ENCODE results near the gene DUOXA1. TPM values are rescaled to one million over a fixed set of nuclear protein-coding genes. Genes with fewer than 3 reads are reported as not detected.
"Not testable (repeated sequence)": the region's sequence is repeated elsewhere in the genome, so short reads cannot be mapped to it uniquely, and the experiment has no call there.

The DUOXA1 gene
- total RNA-seq, 1 donor from 2014 or later, result 3.2 TPM

DNA sequence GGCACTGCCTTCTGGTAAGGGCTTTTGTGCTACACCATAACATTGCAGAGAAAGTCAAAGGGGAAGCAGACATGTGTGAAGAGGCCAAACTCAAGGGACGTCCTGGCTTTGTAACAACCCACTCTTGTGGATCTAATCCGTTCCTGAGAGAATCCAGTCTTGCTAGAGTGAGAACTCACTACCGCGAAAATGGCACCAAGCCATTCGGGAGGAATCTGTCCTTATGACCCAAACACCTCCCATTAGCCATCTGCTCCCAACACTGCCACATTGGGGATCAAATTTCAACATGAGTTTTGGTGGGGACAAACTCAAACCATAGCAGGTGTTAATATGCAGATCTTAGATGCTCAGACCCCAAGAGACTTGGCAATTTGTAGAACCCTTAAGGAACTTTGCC is 50.5 kb downstream of the DUOXA1 start:
- not testable (repeated sequence) for H3K4me1 Mint-ChIP-seq (ENCODE audit: unreplicated experiment); H3K9me3 Mint-ChIP-seq; H3K4me3 Mint-ChIP-seq; H3K27me3 Mint-ChIP-seq; H3K27ac Mint-ChIP-seq; H3K36me3 Mint-ChIP-seq; DNase-seq (ENCODE audit: extremely low spot score, unreplicated experiment)

DNA sequence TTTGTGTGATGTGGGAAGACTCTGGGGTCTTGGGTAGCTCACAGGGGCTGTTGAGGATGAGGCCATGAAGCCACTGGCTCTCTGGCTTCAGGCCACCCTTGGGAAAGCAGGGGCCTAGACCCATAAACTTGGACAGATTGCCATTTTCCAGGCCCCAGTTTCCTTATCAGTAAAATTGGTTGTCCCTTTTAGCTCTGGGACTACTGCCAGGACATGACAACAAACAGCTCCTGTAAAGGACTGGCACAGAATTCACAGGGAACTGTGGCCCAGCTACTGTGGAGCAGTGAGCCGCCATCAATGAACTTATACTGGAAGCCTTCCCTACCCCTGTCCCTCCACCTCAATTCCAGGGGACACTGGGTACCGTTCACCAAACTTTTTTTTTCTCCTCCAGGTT is 52.3 kb downstream of the DUOXA1 start:
- not testable (repeated sequence) for H3K4me3 Mint-ChIP-seq; H3K9me3 Mint-ChIP-seq; H3K4me1 Mint-ChIP-seq (ENCODE audit: unreplicated experiment); H3K27me3 Mint-ChIP-seq; DNase-seq (ENCODE audit: extremely low spot score, unreplicated experiment); H3K36me3 Mint-ChIP-seq; H3K27ac Mint-ChIP-seq

DNA sequence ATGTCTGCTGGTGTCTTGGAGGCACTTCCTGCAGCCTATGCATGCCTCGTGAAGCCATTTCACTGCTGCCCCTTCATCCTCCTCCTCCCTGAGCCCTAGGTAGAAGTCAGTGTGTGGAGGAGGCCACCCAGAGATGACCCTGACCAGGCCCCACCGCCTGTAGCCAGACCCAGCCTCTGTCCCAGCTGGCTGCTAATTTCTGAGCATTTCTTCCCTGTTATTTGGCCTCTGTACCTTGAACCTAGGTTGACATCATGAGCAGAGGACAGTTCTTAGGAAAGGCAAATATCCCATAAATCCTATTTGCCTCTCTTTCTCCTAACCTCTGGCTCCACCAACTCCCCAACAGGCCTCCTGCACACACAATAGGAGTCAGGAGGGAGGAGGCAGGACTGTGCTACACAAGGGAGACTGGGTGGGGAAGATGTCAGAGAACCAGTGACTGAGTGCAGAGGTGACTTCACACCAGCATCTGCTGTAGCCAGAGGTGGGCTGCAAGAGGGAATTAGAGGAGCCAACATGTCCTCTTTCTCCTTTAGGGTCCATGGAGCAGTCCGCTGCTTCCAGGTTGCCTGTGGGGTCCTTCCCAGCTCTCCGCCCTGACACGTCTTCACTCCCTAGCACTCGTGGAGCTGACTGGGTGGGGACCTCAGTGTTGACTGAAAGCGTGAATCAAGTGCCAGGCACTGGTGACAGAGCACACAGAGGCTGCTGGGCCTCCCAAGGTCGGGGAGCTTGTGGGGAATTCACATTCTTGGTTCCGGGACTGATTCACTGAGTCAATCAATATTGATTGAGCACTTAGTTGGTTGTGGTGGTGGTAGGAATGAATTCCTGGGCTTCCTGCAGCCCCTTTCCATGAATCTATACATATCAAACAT is 54.0 kb downstream of the DUOXA1 start:
- DNase-seq (ENCODE audit: extremely low spot score, unreplicated experiment); H3K9me3 Mint-ChIP-seq; H3K36me3 Mint-ChIP-seq; H3K4me1 Mint-ChIP-seq (ENCODE audit: unreplicated experiment); H3K27me3 Mint-ChIP-seq; H3K4me3 Mint-ChIP-seq; H3K27ac Mint-ChIP-seq: not testable (repeated sequence)

DNA sequence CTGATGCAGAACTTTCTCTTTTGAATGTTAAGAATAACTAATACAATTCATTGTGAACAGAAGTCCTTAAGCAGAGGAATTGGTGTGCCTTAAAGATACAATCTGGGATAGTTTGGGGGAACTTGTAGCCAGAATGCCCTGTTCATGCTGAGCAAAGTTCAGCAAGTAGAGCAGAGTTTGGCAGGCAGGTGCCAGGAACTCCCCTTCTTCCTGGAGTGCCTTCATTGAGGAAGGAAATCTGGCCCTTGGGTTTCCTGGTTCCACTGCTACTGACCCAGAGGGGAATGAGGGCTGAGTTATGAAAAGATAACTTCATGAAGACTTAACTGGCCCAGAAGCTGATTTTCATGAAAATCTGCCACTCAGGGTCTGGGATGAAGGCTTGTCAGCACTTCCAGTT is 56.1 kb downstream of the DUOXA1 start:
- H3K4me3 Mint-ChIP-seq; H3K27me3 Mint-ChIP-seq; DNase-seq (ENCODE audit: extremely low spot score, unreplicated experiment); H3K9me3 Mint-ChIP-seq; H3K27ac Mint-ChIP-seq; H3K36me3 Mint-ChIP-seq; H3K4me1 Mint-ChIP-seq (ENCODE audit: unreplicated experiment): not testable (repeated sequence)

DNA sequence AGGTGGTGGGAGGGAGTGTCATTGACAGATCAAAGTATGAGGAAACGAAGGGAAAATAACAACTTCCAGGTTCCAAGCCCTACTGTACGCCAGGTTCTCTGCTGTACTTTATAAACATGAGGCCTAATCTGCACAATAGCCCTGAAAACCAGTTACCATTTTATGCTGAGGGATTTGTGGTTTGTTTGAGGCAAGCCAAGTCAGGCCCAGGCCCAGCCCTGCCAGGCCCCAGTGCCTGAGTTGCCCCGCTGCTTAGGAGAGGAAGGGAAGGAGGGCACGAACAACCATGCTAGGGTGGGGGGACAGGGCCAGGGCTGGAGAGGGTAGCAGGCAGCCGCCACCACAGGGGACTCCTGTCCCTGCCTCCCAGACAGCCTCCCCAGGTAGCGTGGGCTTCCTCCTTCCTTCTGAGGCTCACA is 59.7 kb downstream of the DUOXA1 start:
- not testable (repeated sequence) for H3K9me3 Mint-ChIP-seq; H3K36me3 Mint-ChIP-seq; DNase-seq (ENCODE audit: extremely low spot score, unreplicated experiment); H3K27ac Mint-ChIP-seq; H3K4me3 Mint-ChIP-seq; H3K4me1 Mint-ChIP-seq (ENCODE audit: unreplicated experiment); H3K27me3 Mint-ChIP-seq

Other genes starting within 250 kb of the DUOXA1 start
- not detected in 2 replicates for gene TERB2, start 173.2 kb downstream of the DUOXA1 start, total RNA-seq (ENCODE audit: low replicate concordance)
- 58.7 and 72.7 TPM in 2 replicates for gene SORD, start 106.7 kb downstream of the DUOXA1 start, total RNA-seq (ENCODE audit: low replicate concordance)
- gene DUOX2, start 15.7 kb downstream of the DUOXA1 start, total RNA-seq (ENCODE audit: low replicate concordance), result 3.1 TPM in 2 replicates
- 0.17 and 0.52 TPM in 2 replicates for gene DUOXA2, start 15.6 kb downstream of the DUOXA1 start, total RNA-seq (ENCODE audit: low replicate concordance)
- gene DUOX1, start 115 bp upstream of the DUOXA1 start, total RNA-seq (ENCODE audit: low replicate concordance), result 5.5 and 11.1 TPM in 2 replicates
- 10.9 and 29.0 TPM in 2 replicates for gene SHF, start 58.1 kb upstream of the DUOXA1 start, total RNA-seq (ENCODE audit: low replicate concordance)
- 0.14 and 2.4 TPM in 2 replicates for gene SLC28A2, start 122.4 kb upstream of the DUOXA1 start, total RNA-seq (ENCODE audit: low replicate concordance)
- 17.8 and 26.8 TPM in 2 replicates for gene GATM, start 248.7 kb upstream of the DUOXA1 start, total RNA-seq (ENCODE audit: low replicate concordance)